SHP77 (cell line): ENCODE measurements around the gene ETFB.

Experiments
- DNase-seq, 2 experiments: peaks; one replicate each; lab custom pipeline; 2025; lab: John Stamatoyannopoulos, UW

Gene ETFB

GRCh38 chr19:51327066-51328001 lies 38.9 kb downstream of the ETFB start:
- no peak for DNase-seq

- no peak for DNase-seq
These were observed 39.7 kb downstream of the ETFB start for GRCh38 chr19:51326216-51327065.

GRCh38 chr19:51325161-51325976 lies 40.8 kb downstream of the ETFB start:
- no peak for DNase-seq

- no peak for DNase-seq
These were observed 42.1 kb downstream of the ETFB start for GRCh38 chr19:51324167-51324481.

- DNase-seq: no peak
These were observed 42.6 kb downstream of the ETFB start for GRCh38 chr19:51323481-51324166.

GRCh38 chr19:51321799-51322198 lies 44.4 kb downstream of the ETFB start:
- DNase-seq: no peak

- peak; percentile 11 to 27 for DNase-seq
These were observed 45.9 kb downstream of the ETFB start for GRCh38 chr19:51320280-51320657.

- no peak for DNase-seq
These were observed 46.4 kb downstream of the ETFB start for GRCh38 chr19:51319649-51320279.

- no peak for DNase-seq
These were observed 47.2 kb downstream of the ETFB start for GRCh38 chr19:51318687-51319648.

GRCh38 chr19:51317968-51318367 lies 48.2 kb downstream of the ETFB start:
- no peak for DNase-seq

- no peak for DNase-seq
These were observed 48.8 kb downstream of the ETFB start for GRCh38 chr19:51317376-51317775.

- no peak for DNase-seq
These were observed 49.5 kb downstream of the ETFB start for GRCh38 chr19:51316688-51317087.

- no peak for DNase-seq
These were observed 54.6 kb downstream of the ETFB start, which contains the start of gene IGLON5 for GRCh38 chr19:51311351-51312257. IGLON5 (plus strand) TSS chr19:51311644; CDS start chr19:51311848, 204 bp downstream.

- DNase-seq: no peak
These were observed 60.7 kb downstream of the ETFB start for GRCh38 chr19:51305479-51305878.

GRCh38 chr19:51301266-51301665 lies 64.9 kb downstream of the ETFB start:
- no peak for DNase-seq

- no peak for DNase-seq
These were observed 68.8 kb downstream of the ETFB start for GRCh38 chr19:51297406-51297805.

GRCh38 chr19:51296336-51297093 lies 69.7 kb downstream of the ETFB start:
- DNase-seq: no peak
